PC-9 (cell line): Measurements from ENCODE around the gene SYCE3. TPM values are rescaled to one million over a fixed set of nuclear protein-coding genes. Genes with fewer than 3 reads are reported as not detected.

Experiments
- BruUV-seq: library from RNA; stranded (reverse); fragments of 400-500 nt; replicated peaks from 2 replicates; lab custom pipeline; 2021; lab: Mats Ljungman, UMichigan
- CTCF ChIA-PET: fragments of 300-600 bp; sonication (Branson Sonifier 250); formaldehyde crosslinking; loops from one replicate; lab custom pipeline; 2022; ENCODE audit warnings: antibody characterized with exemption; lab: Charles Lee
- POLR2A ChIA-PET: fragments of 300-600 bp; sonication (Branson Sonifier 250); formaldehyde crosslinking; loops from one replicate; lab custom pipeline; 2022; ENCODE audit warnings: antibody characterized with exemption; ENCODE audit not compliant: unreplicated experiment; lab: Charles Lee
- DNase-seq, 2 experiments: peaks; one replicate each; pipeline versions ENCODE4 v3.0.0 to v3.0.0-alpha.2; 2015 to 2022; ENCODE audit warnings: mixed read lengths in 1 of 2
- H2AFZ ChIP-seq: fragments of 200-600 bp; sonication (generic); 2 replicates; pipeline ENCODE4 v1.8.1; 2017; ENCODE audit warnings: antibody characterized with exemption
- H3F3A ChIP-seq: fragments of 200-600 bp; sonication (generic); 2 replicates; pipeline ENCODE4 v1.8.1; 2017; ENCODE audit warnings: antibody characterized with exemption, mild to moderate bottlenecking, low read depth; ENCODE audit not compliant: insufficient read depth
- H3K27ac ChIP-seq: fragments of 200-600 bp; sonication (generic); 2 replicates; pipeline ENCODE4 v1.6.1; 2016; ENCODE audit warnings: mixed run types
- H3K27me3 ChIP-seq: fragments of 200-600 bp; sonication (generic); 2 replicates; pipeline ENCODE4 v1.6.1; 2016; ENCODE audit warnings: low read depth, mixed run types; ENCODE audit not compliant: insufficient read depth
- H3K36me3 ChIP-seq: fragments of 200-600 bp; sonication (generic); 2 replicates; pipeline ENCODE4 v1.6.1; 2016; ENCODE audit warnings: low read depth, mixed run types
- H3K4me1 ChIP-seq: fragments of 200-600 bp; sonication (generic); replicated peaks from 2 replicates; pipeline ENCODE4 v1.6.1; 2016; ENCODE audit warnings: mixed run types; ENCODE audit not compliant: insufficient read depth
- H3K4me2 ChIP-seq: fragments of 200-600 bp; sonication (generic); 2 replicates; pipeline ENCODE4 v1.6.1; 2017; ENCODE audit warnings: mixed run types
- H3K4me3 ChIP-seq: fragments of 200-600 bp; sonication (generic); 2 replicates; pipeline ENCODE4 v1.6.1; 2016; ENCODE audit warnings: mixed run types
- H3K79me2 ChIP-seq: fragments of 200-600 bp; sonication (generic); 2 replicates; pipeline ENCODE4 v1.6.1; 2017; ENCODE audit warnings: low read depth, mixed run types
- H3K9me2 ChIP-seq: fragments of 200-600 bp; sonication (generic); 2 replicates; pipeline ENCODE4 v1.8.1; 2017; ENCODE audit warnings: mild to moderate bottlenecking; ENCODE audit not compliant: insufficient read depth
- H3K9me3 ChIP-seq: fragments of 200-600 bp; sonication (generic); 2 replicates; pipeline ENCODE4 v1.8.1; 2016; ENCODE audit warnings: low read depth; ENCODE audit not compliant: insufficient read depth
- H4K20me1 ChIP-seq: fragments of 200-600 bp; sonication (generic); 2 replicates; pipeline ENCODE4 v1.8.1; 2017; ENCODE audit not compliant: insufficient read depth
- EZH2 ChIP-seq: fragments of 200-600 bp; sonication (generic); IDR thresholded peaks from 2 replicates; pipeline ENCODE4 v1.8.0; 2017; ENCODE audit warnings: antibody characterized with exemption, low read depth
- intact Hi-C: fragments of 100-400 bp; cut with micrococcal nuclease; formaldehyde crosslinking; loops from one replicate; pipeline ENCODE4 v1.10.0; 2022; ENCODE audit not compliant: unreplicated experiment
- total RNA-seq: library from RNA; stranded (reverse); gene quantifications from 2 replicates; pipeline ENCODE4 v1.2.3, GENCODE V29; 2021
- TF ChIP-seq, protein P1 (sequence below): fragments of 200-600 bp; sonication (generic); conservative IDR thresholded peaks from 2 replicates; pipeline ENCODE4 v1.6.1; 2017; ENCODE audit warnings: mixed run types, antibody characterized with exemption, mild to moderate bottlenecking, moderate library complexity

The SYCE3 gene
- total RNA-seq, 1 experiment from 2014 or later, result not detected

DNA sequence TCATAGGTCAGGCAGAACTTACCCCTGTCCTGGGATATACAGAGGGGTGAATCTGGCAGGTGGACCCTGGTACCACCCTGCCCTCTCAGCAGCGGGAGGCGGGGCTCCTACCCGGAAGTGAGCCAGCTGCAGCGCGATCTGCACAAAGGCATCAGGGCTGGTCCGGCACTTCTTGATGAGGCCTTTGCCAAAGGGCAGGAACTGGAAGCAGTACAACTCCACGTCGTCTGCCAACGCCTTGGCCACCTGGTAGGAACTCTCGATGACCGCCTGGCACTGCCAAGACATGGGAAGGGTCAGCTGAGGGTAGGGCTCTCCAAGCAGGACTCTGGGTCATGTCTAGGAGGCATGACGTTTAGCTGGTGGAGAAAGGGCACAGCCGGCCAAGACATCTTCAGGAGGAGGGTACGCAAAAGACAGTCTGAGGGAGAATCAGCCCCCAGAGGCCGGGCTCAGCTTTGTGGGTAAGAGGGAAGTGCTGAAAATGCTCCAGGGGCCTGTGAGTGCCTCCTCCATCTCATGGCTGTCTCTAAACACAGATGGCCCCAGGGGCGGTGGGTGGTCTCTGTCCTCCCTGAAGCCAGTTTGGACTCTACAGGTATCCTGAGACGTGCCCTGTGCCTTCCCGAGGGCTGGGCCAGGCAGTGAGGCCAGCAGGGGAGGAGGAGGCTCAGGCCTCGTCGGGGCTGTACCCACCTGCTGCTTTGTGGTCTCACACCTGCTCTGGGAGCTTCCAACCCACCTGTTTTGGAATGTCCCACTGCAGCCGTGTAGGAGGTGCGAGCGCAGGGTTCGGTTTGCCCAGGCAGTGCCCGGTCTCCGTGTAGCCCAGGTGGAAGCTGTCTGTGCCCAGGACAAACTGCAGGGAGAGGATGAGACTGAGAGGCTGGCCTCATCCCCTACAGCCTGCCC, 8.8 kb upstream of the SYCE3 start:
- H2AFZ ChIP-seq, result no peak overlapping the region

DNA sequence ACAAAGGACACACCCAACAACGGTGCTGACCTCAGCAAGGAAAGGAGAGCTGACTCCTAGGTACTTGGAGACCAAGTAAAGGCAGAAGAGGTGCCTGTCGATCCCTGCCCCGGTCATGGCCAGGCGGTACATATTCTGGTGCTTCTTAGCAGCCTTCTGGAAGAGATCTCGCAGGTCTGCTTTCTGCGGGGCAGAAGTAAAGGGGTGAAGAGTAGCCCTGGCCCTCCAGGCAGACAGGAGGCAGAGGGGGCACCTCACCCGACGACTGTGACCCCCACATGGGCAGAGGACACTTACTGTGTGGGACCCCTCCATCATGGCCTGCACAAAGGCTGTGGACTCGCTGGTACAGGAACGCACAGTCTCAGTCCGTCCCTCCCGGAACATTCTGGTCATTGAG, 8.1 kb upstream of the SYCE3 start:
- H3K9me3 ChIP-seq, result no peaks in the 10 kb centered on the region
- H3K4me1 ChIP-seq, result no peaks in the 10 kb centered on the region
- peaks cover 20% of the 10 kb centered on the region; the same call in 1 of the 2 replicates for H3F3A ChIP-seq
- intact Hi-C loops, result no loop called here
- no peaks in the 10 kb centered on the region for H3K9me2 ChIP-seq
- no peaks in the 10 kb centered on the region for H4K20me1 ChIP-seq
- POLR2A ChIA-PET, result no interaction called here
- H3K4me2 ChIP-seq, result no peak overlapping the region
- BruUV-seq, result no TSS peak
- DNase-seq, result no peak
- no peak overlapping the region for H3K4me3 ChIP-seq
- peaks cover 26% of the 10 kb centered on the region; the same call in 1 of the 2 replicates for H3K36me3 ChIP-seq
- no peaks in the 10 kb centered on the region for H3K79me2 ChIP-seq
- no peaks in the 10 kb centered on the region for H3K27me3 ChIP-seq
- no peak overlapping the region for H2AFZ ChIP-seq
- TF ChIP-seq, protein P1, sequence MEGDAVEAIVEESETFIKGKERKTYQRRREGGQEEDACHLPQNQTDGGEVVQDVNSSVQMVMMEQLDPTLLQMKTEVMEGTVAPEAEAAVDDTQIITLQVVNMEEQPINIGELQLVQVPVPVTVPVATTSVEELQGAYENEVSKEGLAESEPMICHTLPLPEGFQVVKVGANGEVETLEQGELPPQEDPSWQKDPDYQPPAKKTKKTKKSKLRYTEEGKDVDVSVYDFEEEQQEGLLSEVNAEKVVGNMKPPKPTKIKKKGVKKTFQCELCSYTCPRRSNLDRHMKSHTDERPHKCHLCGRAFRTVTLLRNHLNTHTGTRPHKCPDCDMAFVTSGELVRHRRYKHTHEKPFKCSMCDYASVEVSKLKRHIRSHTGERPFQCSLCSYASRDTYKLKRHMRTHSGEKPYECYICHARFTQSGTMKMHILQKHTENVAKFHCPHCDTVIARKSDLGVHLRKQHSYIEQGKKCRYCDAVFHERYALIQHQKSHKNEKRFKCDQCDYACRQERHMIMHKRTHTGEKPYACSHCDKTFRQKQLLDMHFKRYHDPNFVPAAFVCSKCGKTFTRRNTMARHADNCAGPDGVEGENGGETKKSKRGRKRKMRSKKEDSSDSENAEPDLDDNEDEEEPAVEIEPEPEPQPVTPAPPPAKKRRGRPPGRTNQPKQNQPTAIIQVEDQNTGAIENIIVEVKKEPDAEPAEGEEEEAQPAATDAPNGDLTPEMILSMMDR, result no peak
- TF ChIP-seq EZH2, result no peak
- CTCF ChIA-PET, result no interaction called here
- H3K27ac ChIP-seq, result no peak overlapping the region

More for the DNA sequence above, 8.8 kb upstream of the SYCE3 start:
- Histone ChIP-seq H3K4me1 (no peaks in the 10 kb centered on the region), H3K36me3 (peaks cover 26% of the 10 kb centered on the region; the same call in 1 of the 2 replicates), H3K27me3 (no peaks in the 10 kb centered on the region), H3K27ac (no peak overlapping the region), H3F3A (peaks cover 13% of the 10 kb centered on the region; the same call in 1 of the 2 replicates), H3K4me3 (no peak overlapping the region), H4K20me1 (no peaks in the 10 kb centered on the region), H3K9me3 (no peaks in the 10 kb centered on the region), H3K79me2 (no peaks in the 10 kb centered on the region), H3K4me2 (no peak overlapping the region), H3K9me2 (no peaks in the 10 kb centered on the region)
- DNase-seq, result no peak
- CTCF ChIA-PET, result no interaction called here
- POLR2A ChIA-PET, result no interaction called here
- no TSS peak for BruUV-seq
- intact Hi-C loops, result no loop called here
- no peak for TF ChIP-seq EZH2
- TF ChIP-seq, protein P1, result no peak

DNA sequence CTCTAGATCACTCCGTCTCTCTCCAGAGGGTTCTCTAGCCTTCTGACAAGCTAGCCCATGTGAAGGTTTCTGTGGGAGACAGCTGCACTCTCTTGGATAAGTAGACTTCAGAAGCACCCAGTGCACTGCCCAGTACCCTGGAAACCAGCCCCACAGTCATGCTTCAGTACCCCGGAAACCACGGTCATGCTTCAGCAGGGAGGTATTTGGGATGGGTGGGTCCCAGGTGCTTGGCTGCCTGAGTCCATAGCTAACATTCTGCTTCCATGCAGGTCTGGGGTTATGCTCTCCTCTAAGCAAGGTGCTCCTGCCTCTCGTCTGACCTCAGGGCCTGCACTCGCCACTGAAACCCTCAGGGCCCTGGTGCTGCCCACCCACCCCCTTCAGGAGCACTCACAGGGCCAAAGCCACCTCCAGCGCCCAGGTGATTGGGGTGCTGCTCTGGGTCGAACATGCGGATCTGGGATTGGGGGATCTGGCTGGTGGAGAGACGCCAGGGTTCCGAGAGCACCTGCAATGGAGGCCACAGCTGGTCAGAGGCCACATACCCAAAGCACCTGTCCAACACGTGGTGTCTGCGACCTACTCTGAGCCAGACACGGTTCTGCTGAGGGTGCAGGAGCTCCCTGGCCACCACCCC, 7.3 kb upstream of the SYCE3 start:
- Histone ChIP-seq H3K4me3 (no peak overlapping the region), H3F3A (peaks cover 20% of the 10 kb centered on the region; the same call in 1 of the 2 replicates), H2AFZ (no peak overlapping the region), H3K4me2 (no peak overlapping the region), H4K20me1 (no peaks in the 10 kb centered on the region), H3K9me2 (no peaks in the 10 kb centered on the region), H3K4me1 (no peaks in the 10 kb centered on the region), H3K27ac (no peak overlapping the region), H3K79me2 (no peaks in the 10 kb centered on the region), H3K9me3 (no peaks in the 10 kb centered on the region), H3K36me3 (peaks cover 26% of the 10 kb centered on the region; the same call in 1 of the 2 replicates), H3K27me3 (no peaks in the 10 kb centered on the region)
- DNase-seq, result no peak
- intact Hi-C loops, result no loop called here
- no TSS peak for BruUV-seq
- POLR2A ChIA-PET, result no interaction called here
- TF ChIP-seq EZH2, result no peak
- CTCF ChIA-PET, result no interaction called here
